Measurements from ENCODE around the gene RBM5. TPM values are rescaled to one million over a fixed set of nuclear protein-coding genes. Genes with fewer than 3 reads are reported as not detected.

RBM5 gene
- polyA plus RNA-seq, 1 experiment, result 205 TPM

- Histone ChIP-seq H3K36me3 (ENCODE audit: control insufficient read depth, insufficient read depth, low read length) (no peaks in the 10 kb centered on the region), H3K27me3 (ENCODE audit: control insufficient read depth, insufficient read depth, low read length) (peaks cover 4% of the 10 kb centered on the region; the same call in 1 of the 2 replicates), H3K4me3 (ENCODE audit: low read depth, low read length) (no peak overlapping the region)
- ChIA-PET CTCF (interaction anchor here (0.5 to 1.4 kb wide), 4 partner anchors 18 to 148 kb away, joined by 3 to 4 read pairs (median 4); no protein-coding TSS in a partner anchor), POLR2A (no interaction called here)
- no peak for DNase-seq (ENCODE audit: low read depth)
- TF ChIP-seq, protein P1, sequence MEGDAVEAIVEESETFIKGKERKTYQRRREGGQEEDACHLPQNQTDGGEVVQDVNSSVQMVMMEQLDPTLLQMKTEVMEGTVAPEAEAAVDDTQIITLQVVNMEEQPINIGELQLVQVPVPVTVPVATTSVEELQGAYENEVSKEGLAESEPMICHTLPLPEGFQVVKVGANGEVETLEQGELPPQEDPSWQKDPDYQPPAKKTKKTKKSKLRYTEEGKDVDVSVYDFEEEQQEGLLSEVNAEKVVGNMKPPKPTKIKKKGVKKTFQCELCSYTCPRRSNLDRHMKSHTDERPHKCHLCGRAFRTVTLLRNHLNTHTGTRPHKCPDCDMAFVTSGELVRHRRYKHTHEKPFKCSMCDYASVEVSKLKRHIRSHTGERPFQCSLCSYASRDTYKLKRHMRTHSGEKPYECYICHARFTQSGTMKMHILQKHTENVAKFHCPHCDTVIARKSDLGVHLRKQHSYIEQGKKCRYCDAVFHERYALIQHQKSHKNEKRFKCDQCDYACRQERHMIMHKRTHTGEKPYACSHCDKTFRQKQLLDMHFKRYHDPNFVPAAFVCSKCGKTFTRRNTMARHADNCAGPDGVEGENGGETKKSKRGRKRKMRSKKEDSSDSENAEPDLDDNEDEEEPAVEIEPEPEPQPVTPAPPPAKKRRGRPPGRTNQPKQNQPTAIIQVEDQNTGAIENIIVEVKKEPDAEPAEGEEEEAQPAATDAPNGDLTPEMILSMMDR (IDR thresholded peaks at IDR 0.05; ENCODE audit: insufficient read depth, low read depth, low read length), result no peak
Observed at GRCh38 chr3:50153782-50154475, 65.2 kb downstream of the RBM5 start.

- TF ChIP-seq, protein P1 (IDR thresholded peaks at IDR 0.05; ENCODE audit: insufficient read depth, low read depth, low read length), result 0 out of 2 replicates have a peak, but pooled peaks have one; percentile 2
- Histone ChIP-seq H3K27me3 (ENCODE audit: control insufficient read depth, insufficient read depth, low read length) (peaks cover 4% of the 10 kb centered on the region; the same call in 1 of the 2 replicates), H3K36me3 (ENCODE audit: control insufficient read depth, insufficient read depth, low read length) (no peaks in the 10 kb centered on the region), H3K4me3 (ENCODE audit: low read depth, low read length) (peak overlapping the region; percentile 42)
- CTCF ChIA-PET, result interaction anchor here (0.9 to 1.4 kb wide), 3 partner anchors 18 to 33 kb away, joined by 3 to 4 read pairs (median 4); no protein-coding TSS in a partner anchor
- POLR2A ChIA-PET, result no interaction called here
- DNase-seq (ENCODE audit: low read depth), result no peak
Observed at GRCh38 chr3:50154476-50154839, 65.7 kb downstream of the RBM5 start.

DNA sequence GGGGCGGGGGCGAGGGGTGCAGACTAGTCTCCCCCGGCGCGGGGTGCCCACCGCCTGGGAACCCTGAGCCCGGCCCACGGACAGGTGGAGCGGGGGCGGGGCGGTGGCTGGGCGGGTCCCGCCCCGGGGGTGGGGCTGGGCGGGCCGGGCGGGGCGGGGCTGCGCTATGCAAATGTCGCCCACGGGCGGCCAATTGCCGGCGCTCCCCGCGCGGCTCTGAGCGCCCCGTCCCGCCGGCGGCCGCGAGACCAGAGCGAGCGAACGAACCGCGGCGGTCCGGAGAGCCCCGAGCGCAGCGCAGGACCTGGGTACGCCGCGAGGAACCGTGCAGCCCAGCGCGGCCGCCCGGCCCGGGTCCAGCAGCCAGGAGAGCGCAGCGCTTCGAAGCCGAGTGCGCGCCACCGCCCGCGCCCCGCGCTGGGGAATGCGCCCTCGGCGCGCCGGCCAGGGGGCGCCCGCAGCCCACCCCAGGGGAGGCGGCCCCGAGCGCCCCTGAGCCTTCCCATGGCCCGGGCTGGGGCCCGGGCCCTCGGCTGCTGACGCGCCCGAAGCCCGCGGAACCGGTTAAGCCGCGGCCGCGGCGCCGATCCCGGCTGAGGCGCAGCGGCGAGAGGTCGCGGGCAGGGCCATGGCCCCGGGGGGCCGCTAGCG, 66.2 kb downstream of the RBM5 start, which contains the start of gene SEMA3F:
Gene SEMA3F, plus strand, starts transcription at position 485 of the 651 bp plus-strand sequence. CDS start 4,299 bp downstream, outside the sequence.
- ChIA-PET POLR2A (no interaction called here), CTCF (interaction anchor here (1.3 to 3.4 kb wide), 3 partner anchors 31 to 71 kb away, joined by 3 to 13 read pairs (median 4); no protein-coding TSS in a partner anchor)
- peaks cover 4% of the 10 kb centered on the region; the same call in 1 of the 2 replicates for H3K27me3 ChIP-seq (ENCODE audit: control insufficient read depth, insufficient read depth, low read length)
- no peaks in the 10 kb centered on the region for H3K36me3 ChIP-seq (ENCODE audit: control insufficient read depth, insufficient read depth, low read length)
- TF ChIP-seq, protein P1 (IDR thresholded peaks at IDR 0.05; ENCODE audit: insufficient read depth, low read depth, low read length), result no peak
- peak within 1 kb of the TSS; percentile 43 for H3K4me3 ChIP-seq (ENCODE audit: low read depth, low read length)
- no peak for DNase-seq (ENCODE audit: low read depth)

DNA sequence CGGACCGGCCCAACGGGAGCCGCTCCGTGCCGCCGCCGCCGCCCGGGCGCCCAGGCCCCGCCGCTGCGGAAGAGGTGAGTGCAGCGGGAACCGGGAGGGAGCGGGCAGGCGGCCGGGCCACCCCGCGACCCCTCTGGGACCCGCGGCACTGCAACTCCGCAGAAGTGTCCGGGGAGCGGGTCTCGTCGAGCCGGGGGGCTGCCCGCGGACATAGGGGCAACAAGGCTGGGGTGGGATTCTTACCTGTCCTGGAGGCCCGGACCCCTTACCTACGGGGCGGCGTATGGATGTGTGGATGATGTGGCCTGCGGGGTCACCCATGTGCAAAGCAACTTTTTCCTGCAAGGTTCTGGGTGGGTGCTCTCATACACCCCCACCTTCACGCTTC, 66.8 kb downstream of the RBM5 start:
- TF ChIP-seq, protein P1 (IDR thresholded peaks at IDR 0.05; ENCODE audit: insufficient read depth, low read depth, low read length), result no peak
- Histone ChIP-seq H3K36me3 (ENCODE audit: control insufficient read depth, insufficient read depth, low read length) (no peaks in the 10 kb centered on the region), H3K4me3 (ENCODE audit: low read depth, low read length) (peak overlapping the region; percentile 42), H3K27me3 (ENCODE audit: control insufficient read depth, insufficient read depth, low read length) (peaks cover 4% of the 10 kb centered on the region; the same call in 1 of the 2 replicates)
- POLR2A ChIA-PET, result no interaction called here
- DNase-seq (ENCODE audit: low read depth), result no peak
- CTCF ChIA-PET, result interaction anchor here (1.1 to 3.6 kb wide), 6 partner anchors 17 to 71 kb away, joined by 3 to 24 read pairs (median 8); no protein-coding TSS in a partner anchor

DNA sequence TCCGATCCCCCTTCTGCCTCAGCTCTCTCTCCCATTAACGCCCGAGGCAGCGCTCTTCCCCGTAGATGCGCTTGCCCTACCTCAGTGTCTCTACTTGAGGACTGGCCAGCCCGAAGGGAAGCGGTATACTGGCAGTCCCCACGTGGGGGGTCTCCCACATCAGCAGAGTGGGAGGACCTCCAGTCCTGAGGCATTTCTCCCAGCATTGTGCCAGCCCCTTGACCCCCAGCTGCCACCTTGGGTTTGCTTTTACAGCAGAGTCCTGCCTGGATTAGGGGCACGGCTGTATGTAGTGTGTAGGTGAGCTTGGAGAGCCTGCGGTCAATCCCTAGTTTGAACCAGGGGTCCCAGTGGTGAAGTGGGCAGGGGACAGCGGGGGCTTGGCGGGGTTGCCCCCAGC, 67.2 kb downstream of the RBM5 start:
- Histone ChIP-seq H3K4me3 (ENCODE audit: low read depth, low read length) (peak overlapping the region; percentile 42), H3K27me3 (ENCODE audit: control insufficient read depth, insufficient read depth, low read length) (peaks cover 4% of the 10 kb centered on the region; the same call in 1 of the 2 replicates), H3K36me3 (ENCODE audit: control insufficient read depth, insufficient read depth, low read length) (no peaks in the 10 kb centered on the region)
- ChIA-PET POLR2A (no interaction called here), CTCF (interaction anchor here (1.0 to 3.6 kb wide), 10 partner anchors 8 to 70 kb away, joined by 3 to 24 read pairs (median 5); no protein-coding TSS in a partner anchor)
- no peak for DNase-seq (ENCODE audit: low read depth)
- TF ChIP-seq, protein P1 (IDR thresholded peaks at IDR 0.05; ENCODE audit: insufficient read depth, low read depth, low read length), result no peak

All from BJ (cell line).